Measurements from ENCODE around the gene COX7A2L. TPM values are rescaled to one million over a fixed set of nuclear protein-coding genes. Genes with fewer than 3 reads are reported as not detected.
A peak's percentile ranks its signal among the peaks of the same experiment; 100 is the strongest.
"Not testable (repeated sequence)": the region's sequence is repeated elsewhere in the genome, so short reads cannot be mapped to it uniquely, and the experiment has no call there.

The COX7A2L gene
- total RNA-seq, 1 experiment from 2014 or later: 144 TPM

DNA sequence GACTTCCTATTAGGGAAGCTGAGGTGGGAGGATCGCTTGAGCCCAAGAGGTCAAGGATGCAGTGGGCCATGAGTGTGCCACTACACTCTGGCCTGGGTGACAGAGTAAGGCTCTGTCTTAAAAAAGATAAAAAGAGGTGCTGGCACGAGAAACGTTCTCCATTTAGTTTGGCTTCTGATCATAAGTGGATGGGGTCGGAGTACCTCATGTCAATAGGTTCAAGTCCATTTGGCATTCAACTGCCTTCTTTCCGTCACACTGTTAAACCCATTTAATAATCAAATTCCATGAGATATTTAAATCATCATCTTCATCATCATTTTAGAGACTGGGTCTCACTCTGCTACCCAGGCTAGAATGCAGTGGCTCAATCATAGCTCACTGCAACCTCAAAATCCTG, 9.2 kb downstream of the COX7A2L start:
- no peaks in the 10 kb centered on the region for H3K4me1 ChIP-seq (replicated peaks; ENCODE audit: insufficient read depth)
- no TSS peak for BruUV-seq (replicated peaks)
- TF ChIP-seq, protein P1, sequence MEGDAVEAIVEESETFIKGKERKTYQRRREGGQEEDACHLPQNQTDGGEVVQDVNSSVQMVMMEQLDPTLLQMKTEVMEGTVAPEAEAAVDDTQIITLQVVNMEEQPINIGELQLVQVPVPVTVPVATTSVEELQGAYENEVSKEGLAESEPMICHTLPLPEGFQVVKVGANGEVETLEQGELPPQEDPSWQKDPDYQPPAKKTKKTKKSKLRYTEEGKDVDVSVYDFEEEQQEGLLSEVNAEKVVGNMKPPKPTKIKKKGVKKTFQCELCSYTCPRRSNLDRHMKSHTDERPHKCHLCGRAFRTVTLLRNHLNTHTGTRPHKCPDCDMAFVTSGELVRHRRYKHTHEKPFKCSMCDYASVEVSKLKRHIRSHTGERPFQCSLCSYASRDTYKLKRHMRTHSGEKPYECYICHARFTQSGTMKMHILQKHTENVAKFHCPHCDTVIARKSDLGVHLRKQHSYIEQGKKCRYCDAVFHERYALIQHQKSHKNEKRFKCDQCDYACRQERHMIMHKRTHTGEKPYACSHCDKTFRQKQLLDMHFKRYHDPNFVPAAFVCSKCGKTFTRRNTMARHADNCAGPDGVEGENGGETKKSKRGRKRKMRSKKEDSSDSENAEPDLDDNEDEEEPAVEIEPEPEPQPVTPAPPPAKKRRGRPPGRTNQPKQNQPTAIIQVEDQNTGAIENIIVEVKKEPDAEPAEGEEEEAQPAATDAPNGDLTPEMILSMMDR (conservative IDR thresholded peaks at IDR 0.05): no peak
- no peak for TF ChIP-seq EZH2 (IDR thresholded peaks at IDR 0.05; ENCODE audit: low read depth)
- no peaks in the 10 kb centered on the region for H3K9me2 ChIP-seq (ENCODE audit: insufficient read depth)
- H4K20me1 ChIP-seq (ENCODE audit: insufficient read depth): peaks cover 69% of the 10 kb centered on the region
- H3K9me3 ChIP-seq (ENCODE audit: insufficient read depth, low read depth): no peaks in the 10 kb centered on the region
- DNase-seq: no peak
- H3K79me2 ChIP-seq (ENCODE audit: low read depth): peaks cover 89% of the 10 kb centered on the region
- POLR2A ChIA-PET (ENCODE audit: unreplicated experiment): no interaction called here
- H3K27ac ChIP-seq: no peak overlapping the region
- peaks cover 19% of the 10 kb centered on the region; the same call in 1 of the 2 replicates for H3F3A ChIP-seq (ENCODE audit: insufficient read depth, low read depth)
- CTCF ChIA-PET: no interaction called here
- no peak overlapping the region for H3K4me2 ChIP-seq
- intact Hi-C loops (cut with micrococcal nuclease; ENCODE audit: unreplicated experiment): no loop called here
- no peaks in the 10 kb centered on the region for H3K27me3 ChIP-seq (ENCODE audit: insufficient read depth, low read depth)
- no peak overlapping the region for H3K4me3 ChIP-seq
- peaks cover 38% of the 10 kb centered on the region for H3K36me3 ChIP-seq (ENCODE audit: low read depth)
- H2AFZ ChIP-seq: no peak overlapping the region

DNA sequence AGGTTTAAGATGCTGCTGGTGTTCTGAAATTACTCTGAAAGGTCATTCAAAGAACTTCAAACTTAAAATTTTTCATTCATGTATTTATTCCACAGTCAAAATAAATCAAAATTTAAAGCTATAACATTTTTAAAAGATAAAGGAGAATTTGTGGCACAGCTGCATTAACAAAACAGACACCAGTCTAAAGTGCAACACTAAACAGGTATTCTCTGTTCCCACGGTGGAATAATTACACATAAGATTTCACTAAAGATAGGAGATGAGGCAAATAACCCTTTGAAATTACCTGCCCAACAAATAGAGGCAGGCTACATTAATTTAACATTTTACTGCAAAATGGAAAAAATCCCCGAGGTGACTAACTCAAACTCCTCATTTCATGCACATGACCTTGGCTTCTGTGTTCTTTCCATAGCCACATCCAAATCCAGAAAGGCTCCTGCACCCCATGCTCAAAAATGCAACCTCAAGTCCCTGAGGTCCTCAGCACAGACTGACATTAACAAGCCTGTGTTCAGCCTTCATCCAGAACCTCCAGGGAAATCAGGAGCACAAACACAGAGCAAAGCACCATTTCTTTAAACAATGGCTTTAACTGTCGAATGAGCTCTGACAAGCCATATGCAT, 10.5 kb downstream of the COX7A2L start:
- Histone ChIP-seq H3K9me3 (ENCODE audit: insufficient read depth, low read depth) (no peaks in the 10 kb centered on the region), H3K27ac (no peak overlapping the region), H3K9me2 (ENCODE audit: insufficient read depth) (no peaks in the 10 kb centered on the region), H3K4me1 (replicated peaks; ENCODE audit: insufficient read depth) (no peaks in the 10 kb centered on the region), H2AFZ (no peak overlapping the region), H3K79me2 (ENCODE audit: low read depth) (peaks cover 82% of the 10 kb centered on the region), H3K4me3 (no peak overlapping the region), H3K36me3 (ENCODE audit: low read depth) (peaks cover 40% of the 10 kb centered on the region), H3K4me2 (no peak overlapping the region), H4K20me1 (ENCODE audit: insufficient read depth) (peaks cover 69% of the 10 kb centered on the region), H3F3A (ENCODE audit: insufficient read depth, low read depth) (peaks cover 19% of the 10 kb centered on the region; the same call in 1 of the 2 replicates), H3K27me3 (ENCODE audit: insufficient read depth, low read depth) (no peaks in the 10 kb centered on the region)
- ChIA-PET CTCF (no interaction called here), POLR2A (ENCODE audit: unreplicated experiment) (no interaction called here)
- DNase-seq: no peak
- TF ChIP-seq, protein P1 (conservative IDR thresholded peaks at IDR 0.05): no peak
- TF ChIP-seq EZH2 (IDR thresholded peaks at IDR 0.05; ENCODE audit: low read depth): no peak
- intact Hi-C loops (cut with micrococcal nuclease; ENCODE audit: unreplicated experiment): no loop called here
- BruUV-seq (replicated peaks): TSS peak; percentile 3

DNA sequence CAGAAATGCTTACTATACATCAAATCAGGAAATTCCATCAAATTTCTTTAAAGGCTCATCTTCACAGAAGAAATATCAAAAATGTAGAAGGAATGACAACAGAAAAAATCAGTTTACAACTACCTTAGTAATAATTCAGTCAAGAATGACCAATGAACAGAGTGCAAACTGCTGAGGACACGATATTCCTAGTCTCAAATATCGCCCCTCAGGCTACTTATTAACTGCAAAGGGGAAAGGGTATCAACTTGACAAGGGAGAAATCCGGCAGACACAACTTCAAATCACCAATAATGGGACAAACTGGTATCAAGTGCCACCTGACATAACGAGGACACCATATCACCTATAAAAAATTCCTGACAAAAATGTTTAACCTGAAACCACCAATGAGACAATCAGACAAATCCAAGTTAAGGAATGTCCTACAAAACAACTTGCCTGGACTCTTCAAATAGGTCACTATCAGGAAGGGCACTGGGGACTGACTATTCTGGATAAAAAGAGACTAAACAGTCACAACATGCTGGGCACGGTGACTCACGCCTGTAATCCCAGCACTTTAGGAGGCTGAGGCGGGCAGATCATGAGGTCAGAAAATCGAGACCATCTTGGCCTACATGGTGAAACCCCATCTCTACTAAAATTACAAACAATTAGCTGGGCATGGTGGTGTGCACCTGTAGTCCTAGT, 12.8 kb downstream of the COX7A2L start:
- H4K20me1 ChIP-seq (ENCODE audit: insufficient read depth): peaks cover 48% of the 10 kb centered on the region
- CTCF ChIA-PET: no interaction called here
- H3K27me3 ChIP-seq (ENCODE audit: insufficient read depth, low read depth): no peaks in the 10 kb centered on the region
- H3K79me2 ChIP-seq (ENCODE audit: low read depth): peaks cover 67% of the 10 kb centered on the region
- no peaks in the 10 kb centered on the region for H3K9me3 ChIP-seq (ENCODE audit: insufficient read depth, low read depth)
- BruUV-seq (replicated peaks): no TSS peak
- no peak overlapping the region for H3K27ac ChIP-seq
- H3K4me2 ChIP-seq: no peak overlapping the region
- H3K4me1 ChIP-seq (replicated peaks; ENCODE audit: insufficient read depth): 0 out of 2 replicates have a peak, but pooled peaks cover 5% of the 10 kb centered on the region
- no peak for DNase-seq
- peaks cover 49% of the 10 kb centered on the region for H3K36me3 ChIP-seq (ENCODE audit: low read depth)
- no peaks in the 10 kb centered on the region for H3K9me2 ChIP-seq (ENCODE audit: insufficient read depth)
- H3K4me3 ChIP-seq: no peak overlapping the region
- POLR2A ChIA-PET (ENCODE audit: unreplicated experiment): no interaction called here
- peaks cover 15% of the 10 kb centered on the region; the same call in 1 of the 2 replicates for H3F3A ChIP-seq (ENCODE audit: insufficient read depth, low read depth)
- intact Hi-C loops (cut with micrococcal nuclease; ENCODE audit: unreplicated experiment): no loop called here
- no peak for TF ChIP-seq EZH2 (IDR thresholded peaks at IDR 0.05; ENCODE audit: low read depth)
- TF ChIP-seq, protein P1 (conservative IDR thresholded peaks at IDR 0.05): no peak
- H2AFZ ChIP-seq: no peak overlapping the region

DNA sequence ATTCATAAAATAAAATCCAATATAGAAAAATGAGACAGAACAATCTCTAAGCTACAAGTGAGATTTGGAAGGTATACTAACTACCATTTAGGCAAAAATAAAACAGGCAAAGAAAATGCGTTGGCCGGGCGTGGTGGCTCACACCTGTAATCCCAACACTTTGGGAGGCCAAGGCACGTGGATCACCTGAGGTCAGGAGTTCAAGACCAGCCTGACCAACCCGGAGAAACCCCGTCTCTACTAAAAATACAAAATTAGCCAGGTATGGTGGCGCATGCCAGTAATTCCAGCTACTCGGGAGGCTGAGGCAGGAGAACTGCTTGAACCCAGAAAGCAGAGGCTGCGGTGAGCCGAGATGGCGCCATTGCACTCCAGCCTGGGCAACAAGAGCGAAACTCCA, 13.5 kb downstream of the COX7A2L start:
- H4K20me1 ChIP-seq (ENCODE audit: insufficient read depth): peaks cover 41% of the 10 kb centered on the region
- CTCF ChIA-PET; H3K9me2 ChIP-seq (ENCODE audit: insufficient read depth); POLR2A ChIA-PET (ENCODE audit: unreplicated experiment); H3K4me3 ChIP-seq; DNase-seq; H3K27ac ChIP-seq; H3K4me2 ChIP-seq; intact Hi-C loops (cut with micrococcal nuclease; ENCODE audit: unreplicated experiment); H2AFZ ChIP-seq; H3K9me3 ChIP-seq (ENCODE audit: insufficient read depth, low read depth); BruUV-seq (replicated peaks); H3K27me3 ChIP-seq (ENCODE audit: insufficient read depth, low read depth): not testable (repeated sequence)
- H3F3A ChIP-seq (ENCODE audit: insufficient read depth, low read depth): peaks cover 15% of the 10 kb centered on the region; the same call in 1 of the 2 replicates
- H3K4me1 ChIP-seq (replicated peaks; ENCODE audit: insufficient read depth): peaks cover 12% of the 10 kb centered on the region
- peaks cover 65% of the 10 kb centered on the region for H3K79me2 ChIP-seq (ENCODE audit: low read depth)
- H3K36me3 ChIP-seq (ENCODE audit: low read depth): peaks cover 44% of the 10 kb centered on the region

DNA sequence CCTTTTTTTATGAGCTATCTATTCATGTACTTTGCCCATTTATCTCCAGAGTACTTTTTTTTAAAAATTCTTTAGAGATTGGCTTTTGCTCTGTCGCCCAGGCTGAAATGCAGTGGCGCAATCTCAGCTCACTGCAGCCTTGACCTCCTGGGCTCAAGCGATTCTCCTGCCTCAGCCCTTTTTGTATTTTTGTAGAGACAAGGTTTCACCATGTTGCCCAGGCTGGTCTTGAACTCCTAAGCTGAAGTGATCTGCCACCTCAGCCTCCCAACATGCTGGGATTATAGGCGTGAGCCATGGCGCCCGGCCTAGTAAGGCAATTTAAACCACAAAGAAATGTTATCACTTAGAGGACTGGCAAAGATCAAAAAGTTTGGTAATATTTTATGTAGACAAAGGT, 14.2 kb downstream of the COX7A2L start:
- peaks cover 38% of the 10 kb centered on the region for H3K36me3 ChIP-seq (ENCODE audit: low read depth)
- peaks cover 34% of the 10 kb centered on the region for H4K20me1 ChIP-seq (ENCODE audit: insufficient read depth)
- H3K27me3 ChIP-seq (ENCODE audit: insufficient read depth, low read depth); H3K27ac ChIP-seq; H3K9me3 ChIP-seq (ENCODE audit: insufficient read depth, low read depth); H3K4me3 ChIP-seq; DNase-seq; intact Hi-C loops (cut with micrococcal nuclease; ENCODE audit: unreplicated experiment); H3K4me2 ChIP-seq; H2AFZ ChIP-seq; H3K9me2 ChIP-seq (ENCODE audit: insufficient read depth); BruUV-seq (replicated peaks); POLR2A ChIA-PET (ENCODE audit: unreplicated experiment): not testable (repeated sequence)
- H3K79me2 ChIP-seq (ENCODE audit: low read depth): peaks cover 63% of the 10 kb centered on the region
- H3F3A ChIP-seq (ENCODE audit: insufficient read depth, low read depth): peaks cover 15% of the 10 kb centered on the region; the same call in 1 of the 2 replicates
- H3K4me1 ChIP-seq (replicated peaks; ENCODE audit: insufficient read depth): peaks cover 18% of the 10 kb centered on the region
- CTCF ChIA-PET: interaction anchor here (0.7 kb wide), 1 partner anchor 37 kb away, joined by 3 read pairs; no protein-coding TSS in a partner anchor
